ENCODE results near the gene TNS3. TPM values are rescaled to one million over a fixed set of nuclear protein-coding genes. Genes with fewer than 3 reads are reported as not detected.

The TNS3 gene
- total and polyA plus RNA-seq, 2 donors (not counting 3 experiments of a cell fraction or from before 2014, with no cell fraction given) = 10.4 to 45.1 TPM

- Histone ChIP-seq H2AFZ (ENCODE audit: low read depth, low read length) (no peak overlapping the region), H3K9me1 (replicated peaks; ENCODE audit: control insufficient read depth, extremely low read depth, insufficient read depth, low read length) (no peaks in the 10 kb centered on the region), H4K20me1 (replicated peaks; ENCODE audit: control insufficient read depth, extremely low read depth, insufficient read depth, low read length) (no peaks in the 10 kb centered on the region), H3K4me3 (replicated peaks in 1 of 3; ENCODE audit: insufficient read depth in 1 of 3, low read depth in 1 of 3, low read length in 3 of 3) (no peak overlapping the region), H3K27ac (ENCODE audit: insufficient read depth, low read depth, low read length) (no peak overlapping the region), H3K4me1 (ENCODE audit: control insufficient read depth, extremely low read depth, insufficient read depth, low read length) (no peaks in the 10 kb centered on the region), H3K4me2 (ENCODE audit: insufficient read depth, low read length) (no peak overlapping the region), H3K9ac (replicated peaks; ENCODE audit: extremely low read depth, insufficient read depth, low read length) (no peak overlapping the region), H3K79me2 (ENCODE audit: control insufficient read depth, insufficient read depth, low read length) (no peaks in the 10 kb centered on the region), H3K36me3 (ENCODE audit: control insufficient read depth in 2 of 2, extremely low read depth in 1 of 2, insufficient read depth in 2 of 2, low read length in 2 of 2) (no peaks in the 10 kb centered on the region), H3K27me3 (ENCODE audit: control insufficient read depth in 2 of 2, insufficient read depth in 2 of 2, low read length in 2 of 2) (no peaks in the 10 kb centered on the region), H3K9me3 (replicated peaks; ENCODE audit: control insufficient read depth, insufficient read depth, low read length) (no peaks in the 10 kb centered on the region)
- CTCF ChIA-PET = interaction anchor here (1.8 kb wide), 1 partner anchor 111 kb away, joined by 6 read pairs; no protein-coding TSS in a partner anchor
- BruUV-seq (replicated peaks) = no TSS peak
- POLR2A ChIA-PET = no interaction called here
- no peak for FAIRE-seq
- intact Hi-C loops (cut with micrococcal nuclease) (no loop called here), dilution Hi-C loops (cut with MboI; ENCODE audit: extremely low pct_ligation_motif_present, low sequenced_read_pairs) (no loop called here)
- no peak for TF ChIP-seq POLR2A (IDR thresholded peaks at IDR 0.05; ENCODE audit: low read depth, low read length)
- TF ChIP-seq GATA2 (IDR thresholded peaks at IDR 0.05; ENCODE audit: insufficient read depth, insufficient read length, low read depth, low read length) = no peak
- no peak for TF ChIP-seq EZH2 (IDR thresholded peaks at IDR 0.05; ENCODE audit: borderline replicate concordance, low read depth, low read length, severe bottlenecking)
- TF ChIP-seq, protein P1, sequence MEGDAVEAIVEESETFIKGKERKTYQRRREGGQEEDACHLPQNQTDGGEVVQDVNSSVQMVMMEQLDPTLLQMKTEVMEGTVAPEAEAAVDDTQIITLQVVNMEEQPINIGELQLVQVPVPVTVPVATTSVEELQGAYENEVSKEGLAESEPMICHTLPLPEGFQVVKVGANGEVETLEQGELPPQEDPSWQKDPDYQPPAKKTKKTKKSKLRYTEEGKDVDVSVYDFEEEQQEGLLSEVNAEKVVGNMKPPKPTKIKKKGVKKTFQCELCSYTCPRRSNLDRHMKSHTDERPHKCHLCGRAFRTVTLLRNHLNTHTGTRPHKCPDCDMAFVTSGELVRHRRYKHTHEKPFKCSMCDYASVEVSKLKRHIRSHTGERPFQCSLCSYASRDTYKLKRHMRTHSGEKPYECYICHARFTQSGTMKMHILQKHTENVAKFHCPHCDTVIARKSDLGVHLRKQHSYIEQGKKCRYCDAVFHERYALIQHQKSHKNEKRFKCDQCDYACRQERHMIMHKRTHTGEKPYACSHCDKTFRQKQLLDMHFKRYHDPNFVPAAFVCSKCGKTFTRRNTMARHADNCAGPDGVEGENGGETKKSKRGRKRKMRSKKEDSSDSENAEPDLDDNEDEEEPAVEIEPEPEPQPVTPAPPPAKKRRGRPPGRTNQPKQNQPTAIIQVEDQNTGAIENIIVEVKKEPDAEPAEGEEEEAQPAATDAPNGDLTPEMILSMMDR (IDR thresholded peaks at IDR 0.05; ENCODE audit: extremely low read depth in 1 of 2, insufficient read depth in 1 of 2, low read depth in 1 of 2, low read length in 2 of 2) = no peak
- TF ChIP-seq MYC (IDR thresholded peaks at IDR 0.05; ENCODE audit: low read depth, low read length) = no peak
- no peak for TF ChIP-seq POLR2AphosphoS5 (IDR thresholded peaks at IDR 0.05; ENCODE audit: insufficient read depth, low read depth, low read length)
- no peak for TF ChIP-seq MAX (IDR thresholded peaks at IDR 0.05; ENCODE audit: insufficient read depth, insufficient read length)
- no peak for TF ChIP-seq JUN (IDR thresholded peaks at IDR 0.05; ENCODE audit: borderline replicate concordance, insufficient read depth, insufficient read length, low read depth)
- no peak for TF ChIP-seq FOS (IDR thresholded peaks at IDR 0.05; ENCODE audit: borderline replicate concordance, insufficient read depth, low read length)
- no peak for DNase-seq (ENCODE audit: low read depth, low spot score)
Measured at GRCh38 chr7:47376991-47377616, 204.8 kb downstream of the TNS3 start.

All from endothelial cell of umbilical vein (primary cell).